Muscle layer of colon (tissue), 2 donors: ENCODE measurements around the gene CRYGD.

Experiments
- H3K27ac ChIP-seq: one replicate; pipeline ENCODE4 v1.7.0; 2013; ENCODE audit warnings: low read depth, mild to moderate bottlenecking, low read length, moderate library complexity
- H3K27me3 ChIP-seq, 2 donors: one replicate each; pipeline ENCODE4 v1.7.0; 2013; ENCODE audit warnings: low read length in 2 of 2, mild to moderate bottlenecking in 2 of 2; ENCODE audit not compliant: insufficient read depth in 2 of 2, control insufficient read depth in 1 of 2
- H3K36me3 ChIP-seq: one replicate; pipeline ENCODE4 v1.7.0; 2013; ENCODE audit warnings: mild to moderate bottlenecking, low read length; ENCODE audit not compliant: insufficient read depth
- H3K4me1 ChIP-seq: one replicate; pipeline ENCODE4 v1.7.0; 2013; ENCODE audit warnings: mild to moderate bottlenecking, low read length; ENCODE audit not compliant: insufficient read depth
- H3K4me3 ChIP-seq, 2 donors: one replicate each; pipeline ENCODE4 v1.7.0; 2013; ENCODE audit warnings: low read length in 2 of 2, low read depth in 1 of 2, mild to moderate bottlenecking in 1 of 2, moderate library complexity in 1 of 2
- H3K9ac ChIP-seq: one replicate; pipeline ENCODE4 v1.7.0; 2013; ENCODE audit warnings: low read length
- H3K9me3 ChIP-seq: one replicate; pipeline ENCODE4 v1.7.0; 2013; ENCODE audit warnings: mild to moderate bottlenecking, low read length
- donor health status: abdominal sarcoma.
- donor health status: Adenocarcinoma of cecum.

Gene CRYGD

DNA sequence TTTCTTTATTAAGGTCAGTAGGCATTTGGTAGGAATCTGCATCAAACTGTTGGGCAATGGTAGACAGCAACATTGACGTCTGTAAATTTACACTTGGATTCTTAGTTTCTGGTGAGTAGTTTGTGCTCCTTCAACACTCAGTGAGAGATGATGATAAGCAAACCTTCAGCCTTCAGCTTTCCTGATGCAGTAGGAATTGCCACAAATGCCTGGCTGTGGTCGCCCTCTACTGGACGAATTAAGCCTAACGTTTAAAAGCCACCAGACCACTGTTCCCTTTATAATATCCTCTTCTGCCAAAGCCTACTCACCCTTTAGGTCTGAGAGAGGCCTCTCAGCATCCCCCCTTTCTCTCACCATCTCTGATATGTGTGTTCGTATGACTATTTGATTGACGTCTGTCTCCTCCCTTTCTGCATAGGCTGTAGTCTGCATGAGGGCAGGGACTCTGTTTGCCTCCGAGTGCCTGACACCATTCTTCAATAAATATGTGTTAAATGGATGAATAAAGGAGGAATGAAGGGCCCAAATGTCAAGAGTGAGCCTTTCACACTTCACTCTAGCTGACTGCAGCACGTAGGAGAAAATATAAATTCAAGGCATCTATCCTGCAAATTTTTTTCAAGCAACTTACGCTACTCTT, 52.0 kb downstream of the CRYGD start:
- Histone ChIP-seq H3K4me1 (no peaks in the 10 kb centered on the region), H3K27me3 (no peaks in the 10 kb centered on the region), H3K4me3 (no peak overlapping the region), H3K36me3 (no peaks in the 10 kb centered on the region), H3K9ac (no peak overlapping the region), H3K27ac (no peak overlapping the region), H3K9me3 (no peaks in the 10 kb centered on the region)
